Occipital lobe (tissue), 2 donors: ENCODE data around the gene LRP1. TPM values are rescaled to one million over a fixed set of nuclear protein-coding genes. Genes with fewer than 3 reads are reported as not detected.

ENCODE experiments used
- DNase-seq: peaks from one replicate; lab custom pipeline; 2025; lab: John Stamatoyannopoulos, UW
- total RNA-seq: library from RNA; depleted of rRNA; stranded (reverse); fragments of >200 nt; gene quantifications from one replicate; pipeline ENCODE4 v1.2.3, GENCODE V29; 2014

LRP1 gene
- total RNA-seq, 1 donor from 2014 or later = 65.4 TPM

DNA sequence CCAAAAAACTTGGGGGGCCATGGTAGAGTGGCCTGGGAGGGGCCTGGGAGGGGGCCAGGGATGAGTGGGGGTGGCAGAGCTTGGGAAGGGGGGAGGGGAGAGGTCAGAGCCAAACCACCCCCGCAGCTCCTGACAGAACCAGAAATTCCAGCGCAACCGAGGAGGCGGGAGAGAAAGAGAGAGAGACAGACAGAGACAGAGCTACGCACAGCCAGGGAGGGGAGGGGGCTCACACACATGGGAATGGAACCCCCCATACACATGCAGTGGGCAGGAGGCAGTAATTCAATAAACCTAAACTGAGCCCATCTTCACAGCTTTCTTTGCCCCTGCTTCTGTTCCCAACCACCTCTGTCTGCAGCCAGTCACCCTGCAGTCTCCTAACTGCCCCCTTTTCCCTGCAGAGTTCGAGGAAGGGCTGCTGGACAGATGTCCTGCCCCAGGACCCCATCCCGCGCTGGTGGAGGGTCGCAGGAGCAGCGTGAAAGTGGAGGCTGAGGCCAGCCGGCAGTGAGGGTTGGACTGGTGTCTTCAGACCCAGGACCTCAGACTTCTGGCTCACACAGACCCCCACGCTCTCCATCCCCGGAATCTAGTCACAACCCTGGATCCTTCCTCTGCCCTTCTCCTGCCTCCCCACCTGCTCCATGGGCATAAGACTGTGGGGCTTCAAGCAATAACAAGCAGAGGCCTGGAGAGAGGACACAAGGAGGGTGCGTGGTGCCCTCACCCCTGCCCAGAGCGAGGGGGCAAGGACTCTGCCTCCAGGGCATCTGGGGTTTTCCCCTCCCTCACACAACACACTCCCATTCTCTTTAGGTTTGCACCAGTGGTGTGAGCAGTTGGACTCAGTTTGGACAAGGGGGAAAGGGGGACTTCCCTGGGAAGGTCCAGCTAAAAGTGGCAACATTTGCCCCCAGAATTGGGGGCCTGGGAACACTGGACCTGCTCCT, 33.8 kb upstream of the LRP1 start:
- DNase-seq = no peak

DNA sequence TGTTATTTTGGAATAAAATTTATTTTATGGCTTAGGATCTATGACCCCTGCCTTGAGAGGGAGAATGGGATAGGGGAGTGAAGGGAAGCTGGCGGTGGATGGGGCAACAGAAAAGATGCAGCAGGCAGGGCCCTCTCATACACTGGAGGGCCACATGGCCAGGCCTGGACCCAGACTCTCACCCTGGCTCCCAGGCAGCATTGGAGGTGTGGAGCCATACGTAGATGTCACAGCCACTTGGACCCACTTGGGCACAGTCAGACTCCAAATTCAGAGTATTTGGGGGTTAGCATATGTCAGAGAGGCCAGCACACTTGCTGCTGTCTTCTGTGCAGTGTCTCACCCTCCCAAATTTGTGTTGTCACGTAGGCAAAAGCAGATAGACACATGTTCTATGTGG, 32.8 kb upstream of the LRP1 start:
- DNase-seq = no peak

- no peak for DNase-seq
Observed at GRCh38 chr12:57096099-57096572, 32.1 kb upstream of the LRP1 start.

- DNase-seq = no peak
Observed at GRCh38 chr12:57096748-57097553, 31.3 kb upstream of the LRP1 start.

- no peak for DNase-seq
Observed at GRCh38 chr12:57097554-57097835, 30.8 kb upstream of the LRP1 start.

DNA sequence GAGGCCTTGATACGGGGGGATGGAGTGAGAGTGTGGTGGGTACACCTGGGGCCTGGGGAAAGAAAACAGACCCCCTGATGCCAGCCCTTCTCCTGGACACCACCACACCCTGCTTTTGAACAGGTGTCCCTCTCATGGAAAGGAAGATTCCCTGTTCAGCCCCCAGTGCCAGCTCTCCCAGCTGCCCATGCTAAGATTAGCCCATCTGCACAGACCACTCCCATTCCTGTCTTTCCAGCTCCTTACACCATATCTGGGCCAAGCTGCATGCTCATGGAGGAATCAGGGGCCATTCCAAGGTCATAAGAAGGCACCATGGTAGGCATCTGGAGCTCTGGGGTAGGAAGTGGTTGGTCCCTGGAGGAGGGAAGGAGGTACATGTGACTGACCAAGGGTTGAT, 29.7 kb upstream of the LRP1 start:
- DNase-seq = no peak

DNA sequence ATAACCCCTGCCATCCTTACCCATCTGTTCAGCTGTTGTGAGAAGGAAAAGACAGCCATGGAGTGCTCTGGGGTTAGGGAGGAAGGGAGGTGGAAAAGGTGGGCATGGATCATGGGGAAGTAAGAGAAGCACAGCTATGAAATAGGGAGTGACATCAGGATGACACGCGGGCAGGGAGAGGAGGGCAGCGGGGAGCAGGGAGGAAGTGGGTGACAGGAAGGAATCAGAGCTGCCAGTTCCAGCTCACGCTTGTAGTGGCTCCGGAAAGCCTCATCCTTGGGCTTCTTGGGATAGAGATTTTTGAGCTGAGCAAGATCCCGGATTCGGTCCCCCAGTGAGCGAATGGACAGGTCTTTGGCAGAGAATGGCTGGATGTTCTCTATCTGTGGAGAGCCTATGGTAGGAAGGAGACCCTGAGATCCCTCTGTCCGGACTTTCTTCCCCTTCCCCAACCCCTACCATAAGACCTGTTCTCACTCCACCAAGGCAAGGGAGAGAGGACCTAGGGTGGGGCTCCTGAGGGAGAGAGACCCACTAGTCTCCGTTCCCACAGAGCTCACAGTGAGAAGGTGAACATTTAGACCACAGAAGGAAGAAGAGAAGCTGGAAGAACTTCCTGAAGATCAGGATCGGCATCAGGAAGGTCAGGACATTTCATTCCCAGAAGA, 29.1 kb upstream of the LRP1 start:
- no peak for DNase-seq

DNA sequence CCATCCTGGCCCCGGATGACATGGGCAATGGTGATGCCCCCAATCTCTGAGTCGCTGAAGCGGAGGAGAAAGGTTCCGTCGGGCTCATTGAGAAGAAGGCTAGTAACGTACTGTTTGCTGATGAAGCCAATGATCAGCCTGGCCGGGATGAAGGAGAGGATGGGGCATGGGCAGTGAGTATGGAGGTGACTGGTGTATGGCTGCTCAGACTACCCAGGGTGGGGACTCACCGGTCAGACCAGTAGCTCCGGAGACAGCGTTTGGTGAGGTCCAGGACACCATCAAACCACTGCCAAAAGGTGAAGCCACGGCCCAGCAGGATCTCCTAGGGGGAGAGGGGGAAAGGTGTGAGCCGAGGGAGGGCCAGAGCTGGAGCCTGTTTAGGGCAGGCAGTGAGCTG, 28.5 kb upstream of the LRP1 start:
- no peak for DNase-seq

GRCh38 chr12:57101892-57102695, 26.2 kb upstream of the LRP1 start:
- no peak for DNase-seq

DNA sequence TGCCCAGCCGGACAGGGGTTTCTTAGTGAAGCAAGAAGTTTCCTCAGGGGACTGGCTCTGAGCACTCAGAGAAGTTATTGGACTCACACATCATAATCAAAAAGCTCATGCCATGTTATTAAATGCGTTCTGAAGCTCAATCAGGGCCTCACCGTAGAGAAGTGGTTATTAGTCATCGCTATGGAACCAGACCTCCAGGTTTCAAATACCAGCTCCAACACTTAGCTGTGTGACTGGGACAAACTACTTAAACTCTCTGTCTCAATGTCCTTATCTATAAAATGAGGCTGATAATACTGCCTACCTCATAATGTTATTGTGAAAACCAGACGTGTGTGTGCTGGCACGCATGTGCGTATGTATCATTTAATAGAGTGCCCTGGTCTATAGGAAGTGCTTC, 24.4 kb upstream of the LRP1 start:
- no peak for DNase-seq

- no peak for DNase-seq
Observed at GRCh38 chr12:57104292-57104910, 23.9 kb upstream of the LRP1 start.

GRCh38 chr12:57105011-57105753, 23.1 kb upstream of the LRP1 start:
- no peak for DNase-seq

GRCh38 chr12:57106021-57106708, 22.1 kb upstream of the LRP1 start:
- DNase-seq = no peak

DNA sequence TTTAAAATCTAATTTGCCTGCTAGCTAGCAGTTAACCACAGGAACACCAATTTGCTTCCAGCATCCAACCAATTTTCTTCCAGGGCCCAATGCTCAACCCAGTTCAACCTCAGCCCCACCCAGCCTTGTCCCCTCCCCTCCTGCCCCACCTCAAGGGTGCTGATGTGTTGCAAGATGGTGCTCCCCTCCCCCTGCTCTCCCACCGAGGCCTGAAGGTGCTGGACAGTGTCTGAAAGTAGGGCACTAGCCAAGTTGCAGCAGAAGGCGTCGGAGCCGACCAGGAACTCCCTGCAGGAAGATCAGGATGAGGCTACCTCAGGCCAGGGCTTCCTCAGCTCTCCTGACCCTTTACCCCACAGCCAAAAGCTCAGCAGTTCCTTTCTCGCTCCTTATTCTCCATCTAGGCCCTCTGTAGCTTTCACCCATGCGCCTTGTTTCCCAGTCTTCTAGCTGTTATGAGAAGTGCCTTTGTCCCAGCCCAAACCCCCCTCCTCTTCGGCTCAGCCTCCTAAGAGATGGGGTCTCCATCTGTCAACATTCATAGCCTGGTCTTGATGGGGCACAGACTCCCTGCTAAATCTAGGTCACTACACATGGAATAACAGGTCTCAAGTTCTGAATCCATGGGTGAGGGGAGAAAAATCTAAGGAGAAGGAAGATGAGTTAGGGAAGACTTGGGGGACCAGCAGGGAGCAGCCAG, 20.7 kb upstream of the LRP1 start:
- no peak for DNase-seq

GRCh38 chr12:57109207-57110103, 18.8 kb upstream of the LRP1 start:
- no peak for DNase-seq

DNA sequence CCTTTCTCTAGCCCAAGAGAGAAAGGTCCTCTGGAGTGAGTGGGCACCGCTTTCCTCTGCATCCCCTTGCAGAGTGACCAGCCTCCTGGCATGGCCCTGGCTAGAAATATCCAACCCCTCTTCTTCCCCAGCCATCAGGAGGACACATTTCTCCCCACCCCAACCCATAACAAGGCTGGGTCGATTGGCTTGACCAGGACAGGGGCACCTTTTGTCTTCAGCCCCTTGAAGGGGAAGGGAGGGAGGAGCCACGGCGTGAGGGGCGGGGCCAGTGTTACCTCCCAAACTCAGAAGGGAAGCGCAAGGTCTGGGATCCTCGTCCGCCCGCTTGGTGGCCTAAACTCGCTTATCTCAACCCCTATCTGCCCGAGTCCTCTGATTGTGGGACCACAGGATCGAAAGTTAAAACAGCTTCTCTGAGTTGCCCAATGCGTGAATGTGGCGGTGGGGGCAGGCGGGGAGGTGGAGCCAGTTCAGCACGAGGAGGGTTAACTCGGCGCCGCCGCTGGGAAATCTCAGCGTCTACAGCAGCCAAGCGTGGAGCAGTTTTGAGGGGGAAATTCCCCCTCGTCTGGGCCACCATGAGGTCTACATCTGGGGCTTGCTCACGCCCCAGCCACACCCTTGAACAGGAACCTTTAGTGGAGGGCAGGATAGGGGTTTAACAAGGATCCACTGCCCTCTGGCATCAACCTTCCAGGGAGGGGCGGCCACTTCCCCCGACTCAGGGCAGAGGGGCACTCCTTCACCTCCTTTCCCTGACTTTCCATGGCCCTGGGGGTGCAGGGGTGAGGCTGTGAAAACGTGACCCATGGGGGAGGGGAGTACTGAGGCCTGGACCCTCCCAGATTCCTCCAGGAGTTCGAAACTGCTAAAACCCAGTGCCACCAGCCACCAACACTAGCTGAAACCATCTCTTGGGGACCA, 17.9 kb upstream of the LRP1 start:
- DNase-seq = no peak
